GM15510 (cell line): ENCODE measurements around the gene SMAD5.

Experiments used
- POLR2A ChIP-seq: IDR thresholded peaks from 3 replicates; pipeline ENCODE4 v1.6.1; 2011; ENCODE audit warnings: borderline replicate concordance; ENCODE audit not compliant: insufficient read length; ENCODE audit errors: extremely low read depth

SMAD5 gene

DNA sequence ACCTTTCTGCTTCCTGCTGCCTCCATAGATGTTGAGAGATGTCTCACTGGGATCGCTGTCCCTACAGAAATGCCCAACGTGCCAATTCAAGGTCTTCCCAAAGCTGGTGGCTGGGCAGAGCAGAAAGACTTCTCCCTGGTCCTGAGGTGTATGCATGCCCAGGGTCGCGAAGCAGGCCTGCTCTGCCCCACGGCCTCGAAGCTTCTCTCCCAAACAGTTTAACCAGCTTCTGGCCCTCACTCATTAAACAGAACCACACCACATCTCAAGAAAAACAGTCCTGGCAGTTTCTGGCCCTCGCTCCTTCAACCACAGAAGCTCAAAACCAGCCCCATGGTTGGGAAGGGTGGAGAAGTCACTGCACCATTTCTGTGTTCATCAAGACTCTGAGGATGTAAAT, 75.0 kb downstream of the SMAD5 start:
- no peak for TF ChIP-seq POLR2A

- no peak for TF ChIP-seq POLR2A
Measured at GRCh38 chr5:136208916-136209315, 76.3 kb downstream of the SMAD5 start.

- no peak for TF ChIP-seq POLR2A
Measured at GRCh38 chr5:136209346-136209910, 76.8 kb downstream of the SMAD5 start.

DNA sequence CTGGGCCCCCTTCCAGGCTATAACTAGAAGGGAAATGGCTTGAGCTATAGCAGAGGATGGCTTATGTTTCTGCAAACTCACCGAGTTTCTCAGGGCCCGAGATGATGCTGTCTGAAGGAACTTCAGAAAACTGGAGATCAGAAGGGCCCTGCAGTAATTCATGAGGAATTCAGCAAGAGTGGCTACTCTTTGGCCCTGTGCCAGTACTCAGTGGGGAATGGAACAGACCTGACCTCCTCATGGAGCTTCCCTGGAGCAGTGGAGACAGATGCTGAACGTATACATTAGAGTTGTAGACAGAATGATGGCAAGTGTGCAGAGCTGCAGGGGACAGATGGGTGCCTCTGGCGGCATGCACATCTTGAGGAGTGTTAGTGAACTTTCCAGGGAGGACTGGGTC, 77.6 kb downstream of the SMAD5 start:
- no peak for TF ChIP-seq POLR2A

DNA sequence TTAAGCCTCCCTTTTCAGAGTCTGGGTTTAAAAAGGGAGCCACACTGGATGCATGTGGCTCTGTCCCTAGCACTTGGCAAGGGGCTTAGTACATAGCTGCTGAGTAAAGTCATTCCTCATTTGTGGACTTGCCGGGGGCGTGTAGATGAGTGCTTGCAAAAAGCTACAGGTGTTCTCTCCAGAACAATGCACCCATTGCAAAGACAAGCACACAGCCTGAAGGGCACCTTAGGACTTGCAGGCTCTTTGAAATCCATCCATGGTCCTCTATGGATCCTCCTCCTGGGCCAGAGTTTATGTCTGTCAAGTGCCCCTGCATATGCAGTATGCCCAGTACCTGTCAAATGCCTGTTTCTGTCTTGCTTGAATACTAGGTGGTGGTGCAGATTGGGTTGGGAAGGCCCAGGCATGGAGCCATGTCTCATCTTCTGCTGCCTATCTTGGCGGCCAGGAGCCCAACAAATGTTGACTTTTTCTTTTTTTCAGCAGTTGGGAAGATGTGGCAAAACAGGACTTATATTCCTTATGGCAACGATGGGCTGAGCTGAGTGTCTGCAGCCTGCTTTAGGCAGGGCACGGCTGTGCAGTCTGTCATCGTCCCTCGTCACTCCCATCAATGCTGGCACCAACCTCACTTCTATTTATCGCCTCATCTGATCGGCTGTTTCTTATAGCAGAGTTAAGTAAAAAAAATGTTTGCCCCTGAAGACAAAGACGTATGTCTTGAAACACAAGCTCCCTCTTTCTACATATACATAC, 78.8 kb downstream of the SMAD5 start:
- TF ChIP-seq POLR2A, result no peak

DNA sequence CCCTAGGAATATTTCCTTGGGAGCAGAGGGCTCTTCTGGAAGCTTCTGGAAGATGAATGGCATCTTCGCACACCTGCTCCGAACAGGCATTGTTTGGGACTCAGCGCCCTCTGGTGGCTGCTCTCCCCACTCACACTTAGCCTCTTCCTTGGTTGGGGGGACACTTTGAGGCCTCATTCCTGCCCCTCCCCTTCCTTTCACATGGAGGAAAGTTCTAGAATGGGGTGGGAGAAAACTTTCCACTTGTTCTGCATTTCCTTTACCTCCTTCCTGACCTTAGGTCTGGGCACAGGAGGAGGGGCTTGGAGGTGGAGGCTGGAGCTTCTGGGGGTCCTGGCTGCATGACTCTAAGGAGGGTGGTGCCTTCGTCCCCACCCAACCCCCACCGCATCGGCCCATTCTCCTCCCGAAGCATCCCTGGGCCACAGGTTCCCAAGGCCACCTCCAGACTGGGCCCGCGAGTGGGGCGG, 79.6 kb downstream of the SMAD5 start:
- TF ChIP-seq POLR2A, result no peak

DNA sequence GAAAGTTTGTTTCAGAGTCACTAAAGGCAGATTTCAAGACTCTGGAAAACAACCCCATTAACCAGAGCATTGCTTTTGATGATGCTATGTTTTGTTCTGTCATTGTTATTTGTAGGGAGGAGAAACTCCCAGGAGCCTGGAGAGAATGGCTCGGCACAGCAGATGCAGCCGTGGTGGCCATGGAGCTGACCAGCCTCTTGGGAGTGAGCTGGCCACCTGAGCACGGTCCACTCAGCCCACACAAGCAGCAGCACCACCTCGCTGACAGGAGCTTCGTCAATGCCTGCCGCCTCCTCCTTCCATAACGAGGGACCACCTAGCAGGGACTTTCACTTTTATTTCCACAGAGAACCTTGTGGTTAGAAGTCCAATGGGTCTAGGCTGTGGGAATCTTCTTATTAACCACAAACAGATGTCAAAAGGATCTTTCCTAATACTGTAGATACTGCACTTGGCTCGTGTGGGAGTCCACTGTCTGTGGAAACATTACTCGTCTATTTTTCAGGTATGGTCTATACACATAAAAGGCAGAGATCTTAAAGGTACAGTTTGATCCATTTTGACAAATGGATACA, 81.4 kb downstream of the SMAD5 start:
- TF ChIP-seq POLR2A, result no peak

- TF ChIP-seq POLR2A, result no peak
Measured at GRCh38 chr5:136215812-136216211, 83.2 kb downstream of the SMAD5 start.

GRCh38 chr5:136216230-136216629, 83.6 kb downstream of the SMAD5 start:
- no peak for TF ChIP-seq POLR2A

- no peak for TF ChIP-seq POLR2A
Measured at GRCh38 chr5:136221340-136221739, 88.7 kb downstream of the SMAD5 start.

DNA sequence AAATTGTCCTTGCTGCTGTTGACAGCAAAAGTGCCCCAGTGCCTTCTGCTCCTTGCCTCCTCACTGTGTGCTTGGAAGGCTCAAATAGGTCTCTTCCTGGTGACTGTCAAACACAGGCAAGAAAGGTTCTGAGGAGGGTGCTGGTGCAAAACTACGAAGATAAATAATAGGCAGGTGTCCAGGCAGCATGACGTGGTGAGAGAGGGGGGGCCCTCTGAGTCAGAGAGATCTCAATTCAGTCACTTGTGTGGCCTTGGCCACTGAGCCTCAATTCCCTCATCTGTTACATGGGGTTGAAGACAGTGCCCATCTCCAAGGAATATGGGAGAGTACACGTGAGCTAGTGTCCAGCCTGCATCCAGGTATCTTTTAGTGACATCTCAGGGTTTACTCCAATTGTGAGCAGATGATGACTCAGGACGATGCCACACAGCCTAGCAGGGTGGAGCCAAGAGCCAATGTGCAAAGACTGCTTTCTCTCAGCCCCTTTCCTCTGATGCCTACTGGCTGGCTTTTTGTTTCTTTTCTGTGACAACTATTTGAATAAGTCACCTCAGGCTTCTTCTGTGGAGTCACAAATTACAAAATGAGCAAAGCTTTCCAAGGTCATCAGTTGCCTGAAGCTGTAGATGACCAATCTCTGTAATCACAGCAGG, 90.1 kb downstream of the SMAD5 start:
- TF ChIP-seq POLR2A, result no peak

DNA sequence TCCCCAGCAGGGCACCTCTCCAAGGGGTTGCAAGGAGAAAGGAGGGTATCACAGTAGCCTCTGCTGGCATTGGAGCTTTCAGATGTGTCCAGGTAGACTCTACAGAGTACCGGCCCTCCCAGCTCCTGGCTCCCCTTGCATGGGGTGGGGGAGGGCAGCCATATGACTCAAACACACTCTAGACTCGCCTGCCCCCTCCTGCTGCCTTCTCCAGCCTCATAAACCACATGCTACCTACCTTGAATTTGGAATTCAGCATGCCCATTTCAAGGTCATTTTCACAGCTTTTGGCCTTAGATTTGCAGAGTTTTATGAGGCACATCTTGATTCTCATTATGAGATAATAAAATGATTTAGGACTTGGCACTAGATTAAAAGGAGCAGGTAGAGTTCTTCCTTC, 93.2 kb downstream of the SMAD5 start:
- TF ChIP-seq POLR2A, result no peak

DNA sequence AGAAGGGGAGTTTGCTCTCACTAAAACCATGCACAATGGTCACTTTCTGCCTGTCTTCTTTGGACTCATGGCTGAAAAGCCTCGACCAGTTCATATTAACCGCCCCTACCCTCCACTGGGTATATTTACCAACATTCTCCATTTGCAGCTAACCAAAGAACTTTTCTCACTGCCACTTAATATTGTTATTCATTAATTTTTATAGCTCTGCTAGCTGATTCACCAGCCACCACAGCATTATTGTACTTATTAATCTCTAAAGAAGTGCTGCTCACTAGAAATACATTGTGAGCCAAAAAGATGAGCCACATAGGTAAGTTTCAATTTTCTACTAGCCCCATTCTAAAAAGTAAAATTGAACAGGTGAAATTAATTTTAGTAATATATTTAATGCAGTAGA, 93.8 kb downstream of the SMAD5 start:
- no peak for TF ChIP-seq POLR2A

DNA sequence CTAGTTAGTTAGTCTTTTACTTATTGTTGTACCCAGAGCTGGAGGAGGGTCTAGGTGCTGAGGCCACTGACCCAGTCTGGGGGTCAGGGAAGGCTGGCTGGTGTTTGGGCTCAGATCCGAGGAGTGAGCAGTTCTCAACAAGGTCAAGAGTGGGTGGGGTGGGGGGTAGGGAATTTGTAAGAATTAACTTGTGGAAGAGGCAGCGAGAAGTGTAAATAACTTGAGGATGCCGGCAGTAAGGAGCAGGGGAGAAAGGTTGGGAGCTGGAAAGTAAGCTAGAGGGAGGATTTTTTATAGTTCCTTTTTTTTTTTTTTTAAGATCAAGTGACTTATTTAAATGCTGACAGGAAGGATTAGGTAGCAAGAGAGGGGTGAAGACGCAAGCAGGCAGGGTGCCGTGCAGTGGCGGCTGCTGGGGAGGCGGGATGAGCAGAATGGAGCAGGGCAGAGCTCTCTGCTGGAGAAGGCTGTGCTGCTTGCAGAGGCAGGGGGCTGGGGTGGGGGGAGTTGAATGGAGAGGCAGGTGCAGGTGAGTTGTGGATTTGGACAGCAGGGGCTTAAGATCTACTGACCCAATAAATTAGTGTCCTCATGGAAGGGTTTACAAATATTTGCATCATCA, 95.6 kb downstream of the SMAD5 start:
- no peak for TF ChIP-seq POLR2A

GRCh38 chr5:136230176-136230575, 97.5 kb downstream of the SMAD5 start:
- no peak for TF ChIP-seq POLR2A
